Adrenal gland (tissue), 5 donors: ENCODE measurements around the gene LEF1.

ENCODE experiments used
- CTCF ChIP-seq, 6 experiments: fragments of 450-650 bp in 4 of 6; fragments of 200-600 bp in 2 of 6; sonication (generic) in 1 of 6; IDR thresholded peaks; 1 replicate in 5 of 6; 2 replicates in 1 of 6; pipeline versions ENCODE4 v1.5.1 to v1.8.0; 2016 to 2021; ENCODE audit warnings: antibody characterized with exemption in 6 of 6, mild to moderate bottlenecking in 2 of 6, moderate library complexity in 1 of 6
- POLR2A ChIP-seq, 2 donors: fragments of 450-650 bp; IDR thresholded peaks; one replicate each; pipeline ENCODE4 v1.6.1; 2017; ENCODE audit warnings: antibody characterized with exemption in 2 of 2, mild to moderate bottlenecking in 2 of 2, moderate library complexity in 1 of 2
- donor health status: DM: no; HTN: no; CAD: no.

DNA sequence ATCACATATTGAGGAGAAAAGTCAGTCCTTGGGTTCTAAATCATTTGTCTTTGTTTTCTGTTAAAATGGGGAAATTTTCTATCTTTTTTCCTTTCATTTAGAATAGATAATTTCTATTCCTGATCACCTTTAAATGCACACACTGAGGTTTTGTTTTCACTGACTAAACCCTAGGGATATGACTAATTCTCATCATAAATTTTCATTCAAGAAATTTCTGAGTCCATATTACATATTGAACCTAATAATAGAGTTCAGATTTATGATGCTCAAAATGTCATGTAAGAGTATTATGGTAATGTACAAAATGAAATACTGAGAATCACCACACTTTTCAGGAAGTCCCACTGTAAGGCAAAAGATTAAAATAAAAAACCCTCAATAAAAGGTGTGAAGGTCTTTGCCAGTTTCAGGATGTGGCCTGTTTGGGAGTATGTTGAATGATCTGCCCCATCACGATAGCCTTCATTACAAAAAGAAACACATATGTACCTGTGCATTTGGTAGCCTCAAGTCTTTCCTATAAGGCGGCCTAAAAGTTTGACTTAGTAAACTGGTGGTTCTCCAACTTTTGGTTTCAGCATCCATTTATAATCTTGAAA, 49.4 kb downstream of the LEF1 start:
- TF ChIP-seq CTCF (IDR thresholded peaks at IDR 0.05) (no peak), POLR2A (IDR thresholded peaks at IDR 0.05) (no peak)
